HG03280 (cell line): ENCODE data around the gene ASB1.

Experiments used
- ATAC-seq: cut with Tn5 transposase; IDR thresholded peaks from one replicate; pipeline ENCODE4 v1.9.1; 2021; ENCODE audit warnings: mild to moderate bottlenecking, moderate library complexity; ENCODE audit not compliant: unreplicated experiment

Gene ASB1

DNA sequence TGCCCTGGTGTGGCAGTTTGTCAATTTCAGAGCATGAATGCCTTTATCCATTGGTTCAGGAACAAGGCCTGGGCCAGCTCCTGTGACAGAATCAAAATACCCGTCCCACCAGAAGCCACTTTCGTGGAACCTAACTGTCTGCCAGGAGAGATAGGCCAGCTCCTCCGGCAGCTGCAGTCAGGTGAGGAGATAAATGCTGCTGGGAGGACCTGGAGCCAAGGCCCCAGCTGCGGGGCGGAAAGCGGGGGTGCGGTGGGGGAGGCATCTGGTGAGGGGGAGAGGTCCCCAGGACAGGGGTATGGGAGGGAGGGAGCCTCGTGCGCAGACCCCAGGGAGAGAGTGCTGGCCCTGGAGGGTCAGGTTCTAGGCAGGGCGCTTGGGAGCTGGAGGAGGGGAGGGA is 4.4 kb upstream of the ASB1 start:
- ATAC-seq, result no peak

DNA sequence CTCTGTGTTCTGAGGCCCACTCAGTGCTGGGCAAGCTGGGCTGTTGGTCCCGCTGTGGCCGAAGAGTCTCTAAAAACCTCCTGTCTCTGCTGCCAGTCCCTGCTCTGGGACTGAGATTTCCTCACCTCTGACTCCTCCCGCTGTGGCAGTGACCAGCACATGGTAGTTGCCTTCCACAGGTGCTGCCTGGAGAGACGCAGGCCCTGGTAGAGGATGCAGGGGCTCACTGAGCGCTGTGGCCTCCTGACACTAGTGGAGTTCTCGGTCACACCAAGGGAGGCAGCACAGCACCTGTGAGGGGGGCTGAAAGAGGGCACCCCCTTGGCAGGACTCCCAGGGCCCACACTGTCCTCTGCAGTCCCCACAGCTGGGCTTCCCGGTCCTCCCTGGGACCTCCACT is 3.8 kb upstream of the ASB1 start:
- ATAC-seq, result no peak

DNA sequence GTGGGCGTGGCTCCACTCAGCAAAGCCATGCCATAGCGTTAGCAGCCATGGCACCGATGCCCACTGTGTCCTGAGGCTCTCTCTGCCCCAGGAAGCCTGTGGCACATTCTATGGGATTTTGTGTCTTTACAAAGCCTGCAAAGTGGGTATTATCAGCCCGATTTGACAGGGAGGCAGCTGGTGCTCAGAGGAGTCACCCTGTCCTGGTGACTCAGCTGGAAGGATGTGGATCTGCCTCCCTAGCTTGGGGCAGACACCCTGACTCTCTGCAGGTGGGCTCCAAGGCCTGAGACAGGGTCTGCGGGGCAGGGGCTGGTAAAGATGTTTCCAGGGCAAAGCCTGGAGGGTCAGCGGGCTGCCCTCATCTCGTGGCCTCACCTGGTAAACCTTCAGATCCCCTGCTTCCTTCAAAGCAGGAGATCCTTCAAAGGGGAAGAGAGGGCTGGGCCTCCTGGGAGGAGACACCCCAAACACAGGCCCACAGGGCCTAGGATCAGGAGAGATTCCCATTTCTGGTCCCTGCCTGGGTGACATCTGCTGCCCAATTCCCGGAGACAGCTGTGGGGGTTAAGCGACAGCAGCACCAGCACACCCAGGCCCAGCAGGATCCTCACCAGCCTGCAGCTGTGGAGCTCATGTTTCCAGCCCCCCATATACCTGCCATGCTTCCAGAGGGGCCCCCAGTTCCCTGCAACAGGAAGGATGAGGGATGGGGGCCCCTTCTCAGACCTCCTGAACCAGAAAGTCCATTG is 3.0 kb upstream of the ASB1 start:
- no peak for ATAC-seq

DNA sequence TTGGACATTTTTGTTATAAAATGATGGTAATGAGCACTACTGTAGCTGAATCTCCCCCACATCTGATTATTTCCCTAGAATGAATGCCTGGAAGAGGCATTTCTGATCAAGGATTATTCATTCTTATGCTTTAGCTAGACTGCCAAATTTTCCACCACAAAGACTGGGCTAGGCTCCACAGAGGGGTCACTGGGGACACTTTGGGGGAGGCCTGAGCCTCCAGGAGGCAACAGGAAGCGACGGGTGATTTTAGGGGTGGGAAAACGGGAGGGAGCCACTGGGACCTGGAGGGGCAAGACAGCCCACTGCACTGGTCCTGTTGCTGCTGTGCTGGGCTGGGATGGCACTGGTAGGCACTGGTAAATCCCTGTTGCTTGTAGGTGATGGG is 2.4 kb upstream of the ASB1 start:
- no peak for ATAC-seq

DNA sequence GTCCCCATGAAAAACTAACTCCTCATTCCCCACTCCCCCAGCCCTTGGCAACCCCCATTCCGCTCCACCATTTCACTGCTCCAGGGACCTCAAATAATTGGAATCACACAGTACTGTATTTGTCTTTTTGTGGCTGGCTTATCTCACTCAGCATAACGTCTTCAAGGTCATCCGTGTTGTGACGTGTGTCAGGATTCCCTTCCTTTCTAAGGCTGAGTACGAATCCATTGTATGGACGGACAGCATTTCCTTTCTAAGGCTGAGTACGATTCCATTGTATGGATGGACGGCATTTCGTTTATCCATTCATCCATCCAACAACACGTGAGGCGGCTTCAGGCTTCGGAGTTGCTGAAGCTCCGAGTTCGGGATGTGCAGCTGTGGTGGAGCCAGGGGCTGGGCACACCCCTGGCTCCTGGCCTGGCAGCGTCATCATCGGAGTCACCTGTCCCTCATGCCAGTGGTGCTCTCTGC is 1.2 kb upstream of the ASB1 start:
- no peak for ATAC-seq

DNA sequence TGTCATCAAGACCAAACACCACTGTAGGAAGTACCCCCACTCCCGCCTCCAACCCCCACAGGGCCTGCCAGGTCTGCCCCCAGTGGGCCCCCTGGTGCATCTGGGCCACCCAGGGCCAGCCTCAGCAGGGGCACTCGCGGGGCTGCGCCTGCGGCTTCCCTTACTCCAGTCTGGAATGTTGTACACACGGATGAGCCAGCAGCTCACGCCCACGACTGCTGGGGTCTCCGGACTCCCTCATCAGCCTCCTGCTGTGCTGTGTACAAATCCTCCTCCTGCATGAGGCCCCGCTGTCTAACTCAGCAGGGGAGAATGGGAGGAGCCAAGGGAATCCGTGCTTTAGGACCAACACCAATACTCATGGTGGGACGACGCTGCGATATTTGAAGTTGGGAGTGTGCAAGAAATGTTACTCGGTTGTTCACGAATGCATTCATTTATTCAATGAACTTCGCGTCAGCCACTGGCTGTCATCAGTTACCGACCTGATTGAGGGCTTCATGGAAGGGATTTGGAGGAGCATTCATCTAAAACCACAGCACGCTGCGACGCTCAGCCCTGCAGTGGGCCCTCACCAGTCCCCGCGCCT is 654 bp upstream of the ASB1 start:
- ATAC-seq, result peak; percentile 22

DNA sequence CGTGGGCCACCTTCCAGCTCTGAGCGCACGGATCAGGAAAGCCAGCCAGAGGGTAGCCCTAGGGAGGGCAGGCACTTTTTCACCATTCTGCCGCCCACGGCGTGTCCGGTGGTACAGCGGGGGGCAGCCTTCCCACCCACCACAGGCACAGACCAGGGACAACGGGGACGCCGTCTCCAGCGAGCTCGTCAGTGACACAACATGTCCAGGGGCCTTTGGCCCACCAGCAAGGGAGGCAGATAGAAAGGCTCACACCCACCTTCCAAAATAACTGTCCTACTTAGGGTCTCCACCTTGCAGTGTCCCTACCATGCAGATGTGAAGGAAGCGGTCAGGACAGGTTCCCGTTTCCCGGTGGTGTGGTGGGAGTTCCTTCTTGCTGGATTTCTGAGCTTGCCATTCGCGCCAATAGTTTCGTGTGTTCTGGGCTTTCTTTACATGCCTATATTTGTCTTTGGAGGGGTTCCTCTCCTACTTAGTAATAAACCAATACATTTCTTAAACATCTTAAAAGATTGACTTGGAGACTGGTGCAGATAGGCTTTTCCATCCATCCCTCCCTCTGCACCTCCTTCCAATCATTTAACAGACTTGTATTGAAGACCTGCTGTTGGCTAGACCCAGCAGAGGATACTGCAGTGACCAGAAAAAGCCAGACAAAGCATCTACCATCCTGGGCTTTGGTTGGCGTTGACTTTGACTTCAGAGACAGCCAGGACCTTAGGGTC is 872 bp downstream of the ASB1 start:
- peak; percentile 5 for ATAC-seq

DNA sequence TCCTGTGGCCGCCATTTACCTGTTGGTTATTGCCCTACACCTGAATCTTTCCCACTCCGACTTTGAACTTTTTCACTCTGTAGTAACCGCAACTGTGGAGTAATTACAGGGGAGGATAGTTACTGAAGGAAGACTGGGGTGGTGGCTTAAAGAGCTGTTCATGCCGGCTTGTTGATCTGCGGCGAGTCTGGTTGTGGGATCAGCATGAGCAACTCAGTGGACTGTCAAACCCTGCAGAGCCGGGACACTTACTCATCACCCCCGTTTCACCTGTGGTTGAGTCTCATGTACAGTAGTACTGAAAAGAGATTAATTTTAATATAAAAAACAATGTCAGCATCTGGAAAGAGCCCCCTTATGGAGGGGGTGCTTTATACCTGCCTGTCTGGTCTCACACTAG is 2.1 kb downstream of the ASB1 start:
- ATAC-seq, result no peak

DNA sequence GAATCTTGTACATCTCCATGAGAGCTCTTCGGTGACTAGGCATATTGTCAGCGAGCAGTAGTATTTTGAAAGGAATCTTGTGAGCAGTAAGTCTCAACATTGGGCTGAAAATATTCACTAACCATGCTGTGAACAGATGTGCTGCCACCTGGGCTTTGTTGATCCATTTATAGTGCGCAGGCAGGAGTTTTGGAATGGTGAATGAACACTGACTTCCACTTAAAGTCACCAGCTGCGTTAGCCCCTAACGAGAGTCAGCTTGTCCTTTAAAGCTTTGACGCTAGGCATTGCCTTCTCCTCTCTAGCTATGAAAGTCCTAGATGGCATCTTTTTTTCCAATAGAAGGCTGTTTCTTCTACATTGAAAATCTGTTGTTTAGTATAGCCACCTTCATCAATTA is 4.1 kb downstream of the ASB1 start:
- ATAC-seq, result no peak

DNA sequence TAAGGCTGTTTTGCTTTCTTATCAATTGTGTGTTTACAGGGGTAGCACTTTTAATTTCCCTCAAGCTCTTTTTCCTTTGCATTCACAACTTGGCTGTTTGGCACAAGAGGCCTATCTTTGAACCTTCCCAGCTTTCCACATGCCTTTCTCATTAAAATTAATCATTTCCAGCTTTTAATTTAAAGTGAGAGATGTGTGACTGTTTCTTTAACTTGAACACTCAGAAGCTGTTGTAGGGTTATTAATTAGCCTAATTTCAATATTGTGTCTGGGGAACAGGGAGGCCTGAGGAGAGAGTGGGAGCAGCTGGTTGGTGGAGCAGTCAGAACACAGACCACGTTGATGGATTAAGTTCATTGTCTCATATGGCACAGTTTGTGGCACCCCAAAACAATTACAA is 4.7 kb downstream of the ASB1 start:
- no peak for ATAC-seq

DNA sequence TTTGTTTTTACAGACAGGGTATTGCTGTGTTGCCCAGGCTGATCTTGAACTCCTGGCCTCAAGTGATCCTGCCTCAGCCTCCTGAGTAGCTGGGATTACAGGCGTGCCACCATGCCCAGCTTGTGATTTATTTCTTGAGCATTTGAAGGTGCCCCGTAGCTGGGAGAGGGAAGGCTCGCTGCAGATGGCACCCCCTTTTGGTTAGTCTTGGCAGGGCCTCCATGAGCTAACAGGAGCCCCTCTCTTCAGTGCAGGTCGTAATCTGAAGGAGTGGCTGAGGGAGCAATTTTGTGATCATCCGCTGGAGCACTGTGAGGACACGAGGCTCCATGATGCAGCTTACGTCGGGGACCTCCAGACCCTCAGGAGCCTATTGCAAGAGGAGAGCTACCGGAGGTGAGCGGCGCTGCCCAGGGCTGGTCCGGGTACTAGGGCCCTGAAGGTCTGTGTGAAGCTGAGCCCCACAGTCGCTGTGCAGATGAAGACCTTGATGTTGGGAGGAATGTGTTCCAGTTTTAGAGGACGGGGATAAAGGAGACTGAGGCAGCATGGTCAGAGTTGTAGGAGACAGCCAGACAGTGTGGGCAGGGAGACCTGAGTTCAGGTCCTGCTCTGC is 6.7 kb downstream of the ASB1 start:
- no peak for ATAC-seq

DNA sequence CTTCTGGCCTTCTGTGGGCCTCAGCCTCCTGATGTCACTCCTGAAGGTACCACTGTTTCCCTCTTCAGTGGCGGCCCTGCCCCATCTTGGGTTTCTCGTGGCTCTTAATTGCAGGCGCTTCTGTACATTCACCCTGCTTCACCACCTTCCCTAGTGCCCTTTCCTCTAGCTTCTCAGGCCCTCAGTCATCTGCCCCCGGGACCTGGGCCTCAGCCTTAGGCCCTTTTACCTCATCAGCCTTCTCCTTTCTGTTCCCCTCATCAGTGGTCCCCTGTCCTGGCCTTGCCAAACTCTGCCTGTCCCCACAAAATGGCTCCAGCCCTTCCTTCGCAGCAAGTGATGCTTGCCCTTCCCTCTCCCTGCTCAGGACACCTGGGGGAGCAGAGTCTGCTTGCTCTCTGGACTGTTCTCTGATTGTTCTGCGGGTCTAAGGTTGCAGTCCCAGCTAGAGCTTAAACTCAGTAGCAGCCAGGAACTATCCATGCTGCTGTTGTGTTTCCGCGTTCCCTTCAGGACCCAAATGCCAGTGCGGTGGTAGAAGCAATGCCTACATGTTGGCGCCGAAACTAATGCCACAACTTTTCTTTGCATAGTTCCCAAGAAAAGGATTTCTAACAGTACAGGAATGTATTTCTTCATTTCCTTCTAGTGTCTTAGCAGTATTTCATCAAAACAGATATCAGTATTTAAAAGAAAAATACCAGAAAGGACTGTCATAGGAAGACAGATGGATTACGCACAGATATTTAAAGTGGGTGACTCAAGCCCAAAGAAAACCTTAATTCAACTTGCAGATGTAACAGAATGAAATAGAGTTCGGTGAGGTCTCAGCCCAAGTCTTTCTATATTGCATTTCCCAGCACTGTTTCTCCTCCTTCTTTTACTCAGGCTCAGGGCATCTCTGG is 7.5 kb downstream of the ASB1 start:
- ATAC-seq, result no peak

DNA sequence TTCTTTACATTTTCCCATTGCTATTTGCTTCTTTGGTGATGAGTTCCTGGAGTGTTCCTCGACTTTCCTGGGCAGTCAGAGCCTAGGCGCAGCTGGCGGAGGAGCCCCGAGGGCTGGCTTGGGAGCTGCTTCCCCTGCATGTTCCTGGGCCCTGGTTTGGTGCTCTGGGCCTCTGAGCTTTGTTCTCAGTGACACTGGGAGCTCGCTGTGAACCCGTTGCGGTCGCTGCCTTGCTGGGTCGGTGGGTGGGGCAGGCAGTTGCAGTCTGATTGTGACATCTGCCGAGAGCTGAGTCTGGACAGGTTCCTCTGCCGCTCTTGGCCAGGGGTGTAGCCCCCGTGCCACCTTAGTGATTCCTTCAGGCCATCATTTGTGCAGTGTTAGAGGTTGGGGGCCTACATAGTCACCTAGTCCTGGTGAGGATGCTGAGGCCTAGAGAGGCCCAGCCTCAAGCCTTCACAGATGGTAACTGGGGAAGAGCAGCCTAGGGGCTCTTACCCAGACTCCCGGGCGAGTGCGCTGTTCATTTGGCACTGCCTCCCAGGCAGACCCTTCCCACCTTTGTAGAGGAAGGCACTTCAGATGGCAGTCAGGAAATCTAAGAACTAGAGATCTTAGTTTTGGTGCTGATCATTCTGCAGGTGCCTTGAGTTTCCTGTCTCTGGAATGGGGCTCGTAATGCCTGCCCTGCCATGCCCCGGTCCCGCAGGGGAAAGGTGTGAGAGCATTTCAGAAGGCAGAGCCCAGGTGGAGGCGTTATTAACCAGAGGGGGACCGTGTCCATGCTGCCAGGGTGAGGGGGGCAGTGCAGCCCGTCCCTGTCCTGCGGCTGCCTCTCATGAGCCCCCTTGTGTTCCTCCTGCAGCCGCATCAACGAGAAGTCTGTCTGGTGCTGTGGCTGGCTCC is 8.4 kb downstream of the ASB1 start:
- no peak for ATAC-seq

DNA sequence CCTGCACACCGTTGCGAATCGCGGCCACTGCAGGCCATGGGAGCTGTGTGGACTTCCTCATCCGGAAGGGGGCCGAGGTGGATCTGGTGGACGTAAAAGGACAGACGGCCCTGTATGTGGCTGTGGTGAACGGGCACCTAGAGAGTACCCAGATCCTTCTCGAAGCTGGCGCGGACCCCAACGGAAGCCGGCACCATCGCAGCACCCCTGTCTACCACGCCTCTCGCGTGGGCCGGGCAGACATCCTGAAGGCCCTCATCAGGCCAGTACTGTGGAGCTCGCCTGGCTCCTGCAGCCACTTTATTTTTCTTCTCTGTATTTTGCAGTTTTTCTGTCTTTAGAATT is 9.0 kb downstream of the ASB1 start:
- ATAC-seq, result no peak

DNA sequence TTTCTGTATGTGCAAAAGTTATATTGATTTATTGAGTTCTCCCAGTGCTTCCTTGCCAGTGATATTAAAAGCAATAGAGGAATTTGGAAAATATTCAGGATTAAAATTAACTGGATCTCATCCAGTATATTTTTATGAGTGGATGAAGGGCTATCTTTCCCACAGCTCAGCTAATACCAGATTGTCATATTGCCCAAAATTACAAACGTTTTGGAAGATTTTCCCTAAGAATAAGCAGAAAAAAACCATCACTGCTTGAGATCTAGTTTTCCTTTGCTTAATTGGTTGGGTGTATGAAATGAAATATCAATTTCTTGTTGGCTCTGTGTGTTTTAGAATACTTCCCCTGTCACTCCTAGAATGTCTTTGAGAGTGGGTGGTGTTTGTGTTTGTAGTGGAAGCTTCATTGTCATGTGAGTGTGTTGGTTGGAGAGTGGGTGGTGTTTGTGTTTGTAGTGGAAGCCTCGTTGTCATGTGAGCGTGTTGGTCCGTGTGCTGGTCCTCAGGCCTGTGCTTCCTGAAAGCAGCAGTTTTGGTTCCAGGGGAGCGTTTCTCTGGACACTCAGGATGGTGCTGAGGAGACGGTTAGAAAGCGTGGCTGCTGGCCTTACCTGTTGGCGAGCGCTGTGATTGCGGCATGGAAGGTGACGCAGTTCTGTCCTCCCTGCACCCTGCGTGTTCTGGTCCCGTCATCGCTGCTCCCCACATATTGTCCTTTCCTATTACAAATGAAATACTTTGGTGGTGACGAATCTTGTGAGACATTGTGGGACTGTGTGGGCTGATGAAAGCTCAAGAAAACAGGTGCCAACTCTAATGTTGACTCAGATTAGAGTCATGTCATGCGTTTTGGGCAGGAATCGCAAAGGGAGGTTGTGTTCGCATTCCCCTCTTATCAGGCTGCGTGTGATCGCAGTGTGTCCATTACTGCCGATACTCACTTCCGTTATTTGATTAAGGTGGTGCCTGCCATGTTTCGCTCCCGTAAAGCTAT is 12.4 kb downstream of the ASB1 start:
- ATAC-seq, result no peak

DNA sequence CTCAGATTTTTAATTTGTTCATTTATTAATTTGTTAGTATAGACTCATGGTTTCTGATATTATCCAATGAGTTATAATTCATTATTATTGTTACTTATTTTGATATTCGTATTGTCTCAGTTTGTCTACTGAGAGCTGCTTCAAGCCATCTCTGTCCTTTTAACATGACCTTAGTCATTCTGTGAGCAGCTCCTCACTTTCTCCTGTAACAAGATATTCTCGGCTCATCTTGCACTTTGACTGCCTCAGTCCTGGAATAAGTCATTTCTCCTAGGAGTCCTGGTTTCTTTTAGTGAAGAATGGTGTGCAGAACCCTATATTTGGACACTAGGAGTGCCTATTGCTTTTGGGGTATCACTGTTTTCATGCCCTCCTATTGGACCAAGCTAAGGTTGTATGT is 13.2 kb downstream of the ASB1 start:
- no peak for ATAC-seq

DNA sequence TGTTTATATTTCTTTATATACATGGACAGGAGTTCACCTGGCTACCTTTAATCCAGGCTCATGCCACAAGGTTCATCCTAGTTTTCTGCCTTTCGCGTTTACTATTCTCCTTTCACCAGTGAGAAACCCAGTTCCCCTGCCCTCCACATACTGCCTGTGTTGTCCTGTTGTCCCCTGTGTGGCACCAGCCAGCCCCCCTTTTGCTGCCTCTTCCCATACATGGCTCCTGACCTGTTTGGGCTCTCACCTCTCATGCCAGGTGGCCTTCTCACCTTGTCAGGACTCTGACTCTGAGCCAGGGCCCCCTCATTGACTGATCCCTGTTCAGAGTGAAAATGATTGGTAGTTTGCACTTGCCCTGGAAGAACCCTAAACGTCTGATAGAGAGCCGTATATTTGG is 13.6 kb downstream of the ASB1 start:
- ATAC-seq, result no peak

DNA sequence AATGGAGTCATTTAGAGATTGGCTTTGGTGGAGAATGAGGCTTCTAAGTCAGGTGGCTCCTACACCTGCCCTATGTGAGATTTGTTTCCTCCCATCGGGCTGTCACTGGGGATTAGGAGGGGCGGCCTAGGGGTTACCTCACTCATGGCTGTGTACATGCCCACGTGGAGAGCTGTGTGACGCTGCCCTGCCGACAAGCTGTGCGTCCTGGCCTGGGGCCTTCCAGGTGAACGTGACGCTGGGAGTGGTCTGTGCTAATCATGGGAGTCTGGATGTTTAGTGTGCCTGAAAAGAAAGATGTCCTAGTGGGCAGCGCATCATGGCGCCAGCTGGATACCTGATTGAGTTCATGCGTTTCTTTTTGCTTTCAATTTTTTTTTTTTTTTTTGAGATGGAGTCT is 14.0 kb downstream of the ASB1 start:
- no peak for ATAC-seq
